GM12878 (cell line): ENCODE measurements around the gene PAN3. TPM values are rescaled to one million over a fixed set of nuclear protein-coding genes. Genes with fewer than 3 reads are reported as not detected.

Experiments
- ATAC-seq: fragments of 200-7000 bp; cut with Tn5 transposase; 3 replicates; pipeline ENCODE4 v1.9.1; 2020; ENCODE audit warnings: mild to moderate bottlenecking, moderate library complexity
- BruUV-seq: library from RNA; stranded (reverse); fragments of 400-500 nt; replicated peaks from 2 replicates; lab custom pipeline; 2021; lab: Mats Ljungman, UMichigan
- CTCF ChIA-PET: fragments of 300-600 bp; sonication (Branson Sonifier 250); formaldehyde crosslinking; extraction: SDS; loops from one replicate; lab custom pipeline; 2021; ENCODE audit warnings: inconsistent platforms; lab: Yijun Ruan, JAX
- POLR2A ChIA-PET: fragments of 350-600 bp; formaldehyde crosslinking; extraction: SDS; loops from one replicate; lab custom pipeline; 2021; ENCODE audit warnings: inconsistent platforms; lab: Charles Lee
- RAD21 ChIA-PET: fragments of 300-600 bp; sonication (Branson Sonifier 250); formaldehyde crosslinking; loops from one replicate; lab custom pipeline; 2023; ENCODE audit warnings: antibody characterized with exemption; ENCODE audit not compliant: unreplicated experiment; lab: Charles Lee
- SMC1A ChIA-PET: fragments of 300-600 bp; sonication (Branson Sonifier 250); formaldehyde crosslinking; loops from one replicate; lab custom pipeline; 2023; ENCODE audit not compliant: unreplicated experiment, uncharacterized antibody; lab: Charles Lee
- DNase-seq: peaks from one replicate; pipeline ENCODE4 v3.0.0-alpha.2; 2011; ENCODE audit warnings: low read depth, low spot score
- FAIRE-seq: peaks from 3 replicates; lab custom pipeline; 2011; peaks lifted over from hg19 to GRCh38; lab: Jason Lieb, UNC
- H2AFZ ChIP-seq: 2 replicates; pipeline ENCODE4 v1.6.0; 2011; ENCODE audit warnings: low read depth, low read length, control low read depth; ENCODE audit not compliant: control insufficient read depth
- H3K27ac ChIP-seq: 2 replicates; pipeline ENCODE4 v1.5.1; 2011; ENCODE audit warnings: control low read depth; ENCODE audit not compliant: control insufficient read depth, insufficient read depth
- H3K27me3 ChIP-seq, 2 experiments: replicated peaks in 1 of 2; 2 replicates each; pipeline versions ENCODE4 v1.6.0 to v1.6.1; 2011; ENCODE audit warnings: low read length in 1 of 2; ENCODE audit not compliant: control insufficient read depth in 2 of 2, insufficient read depth in 2 of 2
- H3K36me3 ChIP-seq, 2 experiments: 2 replicates each; pipeline ENCODE4 v1.5.1; 2011; ENCODE audit warnings: low read length in 1 of 2; ENCODE audit not compliant: control insufficient read depth in 2 of 2, insufficient read depth in 2 of 2
- H3K4me1 ChIP-seq: 2 replicates; pipeline ENCODE4 v1.6.1; 2011; ENCODE audit warnings: mild to moderate bottlenecking, low read length, moderate library complexity, mixed read lengths; ENCODE audit not compliant: control insufficient read depth, insufficient read depth
- H3K4me2 ChIP-seq: 2 replicates; pipeline ENCODE4 v1.6.0; 2011; ENCODE audit warnings: control low read depth; ENCODE audit not compliant: control insufficient read depth, insufficient read depth
- H3K4me3 ChIP-seq: fragments of 200-600 bp; sonication (generic); 2 replicates; pipeline ENCODE4 v1.5.1; 2016
- H3K79me2 ChIP-seq: 2 replicates; pipeline ENCODE4 v1.6.0; 2011; ENCODE audit warnings: low read length; ENCODE audit not compliant: control insufficient read depth, insufficient read depth
- H3K9ac ChIP-seq: 2 replicates; pipeline ENCODE4 v1.8.0; 2011; ENCODE audit warnings: low read length, control low read depth, mixed read lengths; ENCODE audit not compliant: control insufficient read depth, insufficient read depth
- H3K9me3 ChIP-seq: replicated peaks from 3 replicates; pipeline ENCODE4 v1.5.1; 2011; ENCODE audit warnings: mild to moderate bottlenecking, low read length; ENCODE audit not compliant: control insufficient read depth, insufficient read depth
- H4K20me1 ChIP-seq: 2 replicates; pipeline ENCODE4 v1.6.0; 2011; ENCODE audit not compliant: control insufficient read depth, insufficient read depth
- ATF2 ChIP-seq: IDR thresholded peaks from 2 replicates; pipeline ENCODE4 v1.6.1; 2012; ENCODE audit warnings: low read length, inconsistent platforms
- BHLHE40 ChIP-seq, 2 experiments: fragments of 450-650 bp in 1 of 2; IDR thresholded peaks; 2 replicates each; pipeline ENCODE4 v1.6.1; 2011 to 2017; ENCODE audit warnings: low read depth in 2 of 2, borderline replicate concordance in 1 of 2, improper control_type of control experiment in 1 of 2, low read length in 1 of 2, mild to moderate bottlenecking in 1 of 2
- CHD1 ChIP-seq: IDR thresholded peaks from 2 replicates; pipeline ENCODE4 v1.6.1; 2012; ENCODE audit warnings: low read depth, low read length, improper control_type of control experiment
- CHD4 ChIP-seq: fragments of 200-600 bp; sonication (generic); IDR thresholded peaks from 2 replicates; pipeline ENCODE4 v1.6.1; 2016; ENCODE audit warnings: mild to moderate bottlenecking
- KLF5 ChIP-seq: fragments of 450-650 bp; IDR thresholded peaks from 2 replicates; pipeline ENCODE4 v1.6.1; 2014; ENCODE audit warnings: mild to moderate bottlenecking; ENCODE audit not compliant: partially characterized antibody
- NFYB ChIP-seq: IDR thresholded peaks from 2 replicates; pipeline ENCODE4 v1.6.1; 2011; ENCODE audit warnings: low read depth, mild to moderate bottlenecking, low read length, improper control_type of control experiment, moderate library complexity; ENCODE audit not compliant: insufficient read depth
- PAX8 ChIP-seq: fragments of 450-650 bp; IDR thresholded peaks from 2 replicates; pipeline ENCODE4 v1.6.1; 2017; ENCODE audit warnings: mild to moderate bottlenecking, moderate library complexity
- RB1 ChIP-seq: fragments of 450-650 bp; formaldehyde crosslinking; IDR thresholded peaks from 2 replicates; pipeline ENCODE4 v1.6.1; 2017; ENCODE audit warnings: mild to moderate bottlenecking, borderline replicate concordance
- SIX5 ChIP-seq: IDR thresholded peaks from 2 replicates; pipeline ENCODE4 v1.6.1; 2011; ENCODE audit warnings: mild to moderate bottlenecking, low read depth, low read length, moderate library complexity; ENCODE audit not compliant: severe bottlenecking
- SMC3 ChIP-seq: IDR thresholded peaks from 2 replicates; pipeline ENCODE4 v1.6.1; 2011; ENCODE audit warnings: low read length, improper control_type of control experiment, borderline replicate concordance
- SREBF1 ChIP-seq: IDR thresholded peaks from 2 replicates; pipeline ENCODE4 v1.6.1; 2012; ENCODE audit warnings: mild to moderate bottlenecking, low read length
- TCF7 ChIP-seq: IDR thresholded peaks from 2 replicates; pipeline ENCODE4 v1.6.1; 2014; ENCODE audit warnings: antibody characterized with exemption, borderline replicate concordance
- YBX1 ChIP-seq: fragments of 450-650 bp; IDR thresholded peaks from 2 replicates; pipeline ENCODE4 v1.6.1; 2016; ENCODE audit warnings: antibody characterized with exemption
- ZBED1 ChIP-seq: IDR thresholded peaks from 2 replicates; pipeline ENCODE4 v1.6.1; 2016; ENCODE audit warnings: borderline replicate concordance
- WGBS: methylation state at CpG from one replicate; pipeline ENCODE4 v1.1.6; 2016; ENCODE audit warnings: low lambda C conversion rate; ENCODE audit not compliant: insufficient replicate concordance, insufficient coverage; ENCODE audit errors: missing lambda C conversion rate; 5-methylcytosine and 5-hydroxymethylcytosine counted together
- in situ Hi-C: fragments of 300-500 bp; cut with MboI; formaldehyde crosslinking; loops from 9 replicates; pipeline ENCODE4 v1.14.3; 2018; ENCODE audit warnings: mixed read lengths
- intact Hi-C: fragments of 100-400 bp; cut with micrococcal nuclease; formaldehyde crosslinking; loops from one replicate; pipeline ENCODE4 v1.14.2; 2022; ENCODE audit not compliant: unreplicated experiment
- polyA plus RNA-seq, 11 experiments: library from polyadenylated mRNA; depleted of rRNA in 4 of 11; unstranded in 6 of 11; stranded (reverse) in 5 of 11; fragments of >200 nt; fragmentation: Nextera tagmentation in 4 of 11; fragmentation: Illumina TruSeq in 1 of 11; extraction: Ambion mirVana in 4 of 11; extraction: Trizol in 1 of 11; gene quantifications; 1 replicate in 1 of 11; 2 replicates in 10 of 11; pipeline versions ENCODE4 v1.2.1 to v1.2.3, GENCODE V29; 2011 to 2016; ENCODE audit warnings: inconsistent platforms in 2 of 11, missing spikeins in 2 of 11, low read depth in 1 of 11
- total RNA-seq, 4 experiments: library from RNA; depleted of rRNA in 3 of 4; stranded (reverse); fragments of >200 nt in 3 of 4; fragmentation: Illumina TruSeq in 1 of 4; extraction: Trizol in 1 of 4; gene quantifications; 2 replicates each; pipeline versions ENCODE4 v1.2.1 to v1.2.3, GENCODE V29; 2013 to 2021
- TF ChIP-seq, protein P1 (sequence below): IDR thresholded peaks from 2 replicates; pipeline ENCODE4 v1.6.1; 2012; ENCODE audit warnings: low read depth, low read length, improper control_type of control experiment

The PAN3 gene
- total and polyA plus RNA-seq, 10 of the 15 experiments (the other 5 are each of a cell fraction or from before 2014, with no cell fraction given), result 13.0 to 33.3 (median 19.9) TPM

- FAIRE-seq, result no peak
- Histone ChIP-seq H3K4me3 (no peak overlapping the region), H4K20me1 (no peaks in the 10 kb centered on the region; the same call in 1 of the 2 replicates), H3K27me3 (no peaks in the 10 kb centered on the region), H3K4me1 (0 out of 2 replicates have a peak, but pooled peaks cover 3% of the 10 kb centered on the region), H3K9ac (no peak overlapping the region), H3K36me3 (no peaks in the 10 kb centered on the region; a peak in 1 of 4 replicates), H3K9me3 (peaks cover 2% of the 10 kb centered on the region; the same call in 2 of the 3 replicates), H3K27ac (no peak overlapping the region), H3K79me2 (peaks cover 53% of the 10 kb centered on the region), H3K4me2 (no peak overlapping the region), H2AFZ (no peak overlapping the region)
- RAD21 ChIA-PET, result interaction anchor here (1.0 kb wide), 1 partner anchor 10 kb away, joined by 3 read pairs; no protein-coding TSS in a partner anchor
- no peak for DNase-seq
- intact Hi-C loops (no loop called here), in situ Hi-C loops (no loop called here)
- CTCF ChIA-PET, result no interaction called here
- POLR2A ChIA-PET, result no interaction called here
- no peak for ATAC-seq
- BruUV-seq, result no TSS peak
- 98% methylated on average over 4 of the region's 4 CpGs for WGBS
- TF ChIP-seq YBX1, result no peak
- TF ChIP-seq CHD1, result no peak
- TF ChIP-seq PAX8, result no peak
- no peak for TF ChIP-seq ATF2
- no peak for TF ChIP-seq TCF7
- SMC1A ChIA-PET, result no interaction called here
Measured at GRCh38 chr13:28163587-28163986, 25.2 kb downstream of the PAN3 start.

DNA sequence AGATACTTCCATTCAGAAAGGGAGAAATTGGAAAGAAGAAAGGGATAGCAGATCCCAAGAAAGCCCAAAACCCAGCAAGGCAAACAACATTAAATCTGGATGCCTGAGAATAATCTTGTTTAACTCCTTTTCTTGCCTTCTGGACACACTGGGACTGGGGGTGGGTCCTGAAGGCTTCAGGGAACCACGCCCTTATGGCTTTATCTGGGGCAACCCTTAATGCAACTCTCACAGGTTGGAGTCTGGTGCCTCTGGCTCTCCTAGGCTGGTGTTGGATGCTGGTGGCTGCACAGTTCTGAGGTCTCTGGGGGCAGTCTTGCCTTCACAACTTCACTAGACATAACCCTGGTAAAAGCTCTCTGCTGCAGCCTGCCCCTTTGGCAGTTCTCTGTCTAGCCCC is 27.9 kb downstream of the PAN3 start:
- Histone ChIP-seq H3K27ac (no peak overlapping the region), H3K4me2 (no peak overlapping the region), H3K9me3 (no peaks in the 10 kb centered on the region; the same call in 2 of the 3 replicates), H2AFZ (no peak overlapping the region), H3K9ac (no peak overlapping the region), H3K79me2 (peaks cover 47% of the 10 kb centered on the region), H3K4me1 (0 out of 2 replicates have a peak, but pooled peaks cover 1% of the 10 kb centered on the region), H3K27me3 (no peaks in the 10 kb centered on the region), H3K4me3 (no peak overlapping the region), H3K36me3 (peaks cover 0 to 3% of the 10 kb centered on the region in 2 experiments; a peak in 2 of 4 replicates), H4K20me1 (no peaks in the 10 kb centered on the region; the same call in 1 of the 2 replicates)
- intact Hi-C loops (no loop called here), in situ Hi-C loops (no loop called here)
- FAIRE-seq (no peak), DNase-seq (no peak), ATAC-seq (no peak; the same call in 2 of the 3 replicates)
- ChIA-PET CTCF (no interaction called here), SMC1A (no interaction called here), RAD21 (no interaction called here), POLR2A (no interaction called here)
- BruUV-seq, result no TSS peak
- WGBS, result 100% methylated on average over 1 of the region's 1 CpG
- no peak for TF ChIP-seq ZBED1
- no peak for TF ChIP-seq BHLHE40 (IDR thresholded peaks at IDR 0.05; ENCODE audit: borderline replicate concordance in 1 of 2, low read depth in 2 of 2, low read length in 1 of 2)
- TF ChIP-seq YBX1, result no peak
- no peak for TF ChIP-seq SREBF1
- TF ChIP-seq SIX5, result no peak
- TF ChIP-seq KLF5, result no peak
- no peak for TF ChIP-seq RB1
- no peak for TF ChIP-seq NFYB
- TF ChIP-seq SMC3, result no peak
- TF ChIP-seq, protein P1, sequence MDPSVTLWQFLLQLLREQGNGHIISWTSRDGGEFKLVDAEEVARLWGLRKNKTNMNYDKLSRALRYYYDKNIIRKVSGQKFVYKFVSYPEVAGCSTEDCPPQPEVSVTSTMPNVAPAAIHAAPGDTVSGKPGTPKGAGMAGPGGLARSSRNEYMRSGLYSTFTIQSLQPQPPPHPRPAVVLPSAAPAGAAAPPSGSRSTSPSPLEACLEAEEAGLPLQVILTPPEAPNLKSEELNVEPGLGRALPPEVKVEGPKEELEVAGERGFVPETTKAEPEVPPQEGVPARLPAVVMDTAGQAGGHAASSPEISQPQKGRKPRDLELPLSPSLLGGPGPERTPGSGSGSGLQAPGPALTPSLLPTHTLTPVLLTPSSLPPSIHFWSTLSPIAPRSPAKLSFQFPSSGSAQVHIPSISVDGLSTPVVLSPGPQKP, result no peak
- TF ChIP-seq CHD4, result no peak
